Activated naive CD4-positive, alpha-beta T cell (primary cell): Measurements from ENCODE around the gene BNC2.
"Not testable (repeated sequence)": the region's sequence is repeated elsewhere in the genome, so short reads cannot be mapped to it uniquely, and the experiment has no call there.

Experiments
- DNase-seq, 4 experiments: peaks; one replicate each; lab custom pipeline; 2025; lab: John Stamatoyannopoulos, UW

The BNC2 gene

GRCh38 chr9:16449076-16449730 lies 421.3 kb downstream of the BNC2 start:
- no peak for DNase-seq

- DNase-seq: no peak
Observed at GRCh38 chr9:16447946-16448345, 422.5 kb downstream of the BNC2 start.

- no peak for DNase-seq
Observed at GRCh38 chr9:16446636-16447035, 423.8 kb downstream of the BNC2 start.

GRCh38 chr9:16445141-16445920 lies 425.1 kb downstream of the BNC2 start:
- no peak for DNase-seq

- DNase-seq: no peak
Observed at GRCh38 chr9:16442622-16443021, 427.8 kb downstream of the BNC2 start.

GRCh38 chr9:16441791-16442190 lies 428.7 kb downstream of the BNC2 start:
- no peak for DNase-seq

- not testable (repeated sequence) for DNase-seq
Observed at GRCh38 chr9:16438831-16439230, 431.6 kb downstream of the BNC2 start.

GRCh38 chr9:16436545-16436944 lies 433.9 kb downstream of the BNC2 start:
- DNase-seq: no peak

- no peak for DNase-seq
Observed at GRCh38 chr9:16434526-16434925, 435.9 kb downstream of the BNC2 start.

GRCh38 chr9:16433494-16433893 lies 437.0 kb downstream of the BNC2 start:
- DNase-seq: no peak

- DNase-seq: no peak
Observed at GRCh38 chr9:16431666-16432392, 438.6 kb downstream of the BNC2 start.

GRCh38 chr9:16429671-16430070 lies 440.8 kb downstream of the BNC2 start:
- no peak for DNase-seq

GRCh38 chr9:16427873-16428427 lies 442.5 kb downstream of the BNC2 start:
- DNase-seq: no peak

GRCh38 chr9:16426716-16427115 lies 443.8 kb downstream of the BNC2 start:
- DNase-seq: no peak

- no peak for DNase-seq
Observed at GRCh38 chr9:16425562-16426231, 444.8 kb downstream of the BNC2 start.

GRCh38 chr9:16422114-16422513 lies 448.4 kb downstream of the BNC2 start:
- DNase-seq: no peak

- no peak for DNase-seq
Observed at GRCh38 chr9:16421532-16421931, 448.9 kb downstream of the BNC2 start.

- no peak for DNase-seq
Observed at GRCh38 chr9:16419124-16419523, 451.3 kb downstream of the BNC2 start.

GRCh38 chr9:16418721-16419120 lies 451.7 kb downstream of the BNC2 start:
- DNase-seq: no peak

GRCh38 chr9:16417749-16418148 lies 452.7 kb downstream of the BNC2 start:
- no peak for DNase-seq

GRCh38 chr9:16417161-16417560 lies 453.3 kb downstream of the BNC2 start:
- DNase-seq: no peak

GRCh38 chr9:16414451-16414850 lies 456.0 kb downstream of the BNC2 start:
- no peak for DNase-seq
